ENCODE results near the gene DOK3. TPM values are rescaled to one million over a fixed set of nuclear protein-coding genes. Genes with fewer than 3 reads are reported as not detected.

DOK3 gene
- polyA plus RNA-seq, 3 donors from 2014 or later = 0.48 to 1.3 TPM; not detected in 1

DNA sequence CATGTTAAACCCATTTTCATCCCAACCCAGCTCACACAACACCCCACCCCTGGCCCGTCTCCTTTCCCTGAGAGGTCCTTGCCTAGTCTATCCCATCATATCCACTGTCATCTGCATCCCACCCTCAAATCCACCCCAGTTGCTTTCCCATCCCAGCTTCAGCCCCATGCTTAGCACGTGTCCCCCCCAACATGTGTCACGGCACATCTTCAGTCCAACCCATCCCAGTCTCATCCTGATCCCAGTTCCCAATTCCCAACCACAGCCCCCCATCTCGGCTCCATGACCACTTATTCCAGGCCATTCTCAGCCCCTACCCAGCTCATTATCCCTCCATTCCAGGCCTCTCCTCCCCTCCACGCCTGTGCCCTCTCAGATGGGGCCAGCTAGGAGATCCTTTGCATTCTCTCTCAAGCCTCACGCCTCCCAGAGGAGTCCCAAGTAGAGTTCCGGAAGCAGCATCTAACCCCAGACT lies 35.6 kb downstream of the DOK3 start:
- peak overlapping the region in 3 of 6 donors; percentile 62 to 71 (median 62) for H3K27ac Mint-ChIP-seq
- no peaks in the 10 kb centered on the region for H3K36me3 Mint-ChIP-seq
- DNase-seq = no peak
- peak overlapping the region; percentile 63 to 81 (median 76) for H3K4me3 Mint-ChIP-seq
- H3K9me3 Mint-ChIP-seq = no peaks in the 10 kb centered on the region
- peaks cover 19 to 38% of the 10 kb centered on the region in 2 donors for H3K4me1 Mint-ChIP-seq
- H3K27me3 Mint-ChIP-seq (ENCODE audit: low read depth in 3 of 3) = peaks cover 5 to 6% (median 6%) of the 10 kb centered on the region in 3 donors

DNA sequence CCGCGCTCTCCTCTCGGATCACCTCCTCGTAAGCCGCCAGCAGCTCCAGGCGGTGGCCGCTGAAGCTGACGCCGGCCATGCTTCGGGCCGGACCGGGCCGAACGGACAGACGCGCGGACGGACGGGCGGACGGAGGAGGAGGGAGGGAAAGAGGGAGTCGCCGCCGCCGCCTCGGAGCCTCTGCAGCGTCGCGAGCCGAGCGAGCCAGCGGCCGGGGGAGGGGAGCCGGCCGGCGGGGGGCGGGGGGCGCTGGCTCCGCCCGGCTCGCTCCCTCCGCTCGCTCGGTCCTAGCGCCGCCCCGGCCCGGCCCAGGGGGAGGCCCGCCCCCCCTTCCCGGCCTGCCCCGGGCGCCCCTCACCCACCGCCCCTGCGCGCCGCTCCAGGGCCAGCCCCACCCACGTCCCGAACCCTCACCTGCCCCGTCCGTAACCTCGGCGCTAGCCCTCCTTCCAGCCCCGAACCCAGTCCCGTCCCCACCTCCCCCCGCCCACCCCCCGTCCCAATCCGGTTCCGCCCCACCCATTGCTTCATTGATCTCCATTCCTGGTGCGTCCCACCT lies 36.1 kb downstream of the DOK3 start, which contains the start of gene DBN1:
DBN1 (minus strand) TSS at position 192 of the 559 bp plus-strand sequence; CDS start at position 79, 113 bp downstream.
- no peaks in the 10 kb centered on the region for H3K9me3 Mint-ChIP-seq
- H3K4me1 Mint-ChIP-seq = peaks cover 15 to 37% of the 10 kb centered on the region in 2 donors
- H3K27me3 Mint-ChIP-seq (ENCODE audit: low read depth in 3 of 3) = peaks cover 2 to 6% (median 5%) of the 10 kb centered on the region in 3 donors
- peak within 1 kb of the TSS in 3 of 6 donors; percentile 62 to 71 (median 62) for H3K27ac Mint-ChIP-seq
- H3K36me3 Mint-ChIP-seq = no peaks in the 10 kb centered on the region
- DNase-seq = no peak
- H3K4me3 Mint-ChIP-seq = peak within 1 kb of the TSS; percentile 68 to 81 (median 76)

DNA sequence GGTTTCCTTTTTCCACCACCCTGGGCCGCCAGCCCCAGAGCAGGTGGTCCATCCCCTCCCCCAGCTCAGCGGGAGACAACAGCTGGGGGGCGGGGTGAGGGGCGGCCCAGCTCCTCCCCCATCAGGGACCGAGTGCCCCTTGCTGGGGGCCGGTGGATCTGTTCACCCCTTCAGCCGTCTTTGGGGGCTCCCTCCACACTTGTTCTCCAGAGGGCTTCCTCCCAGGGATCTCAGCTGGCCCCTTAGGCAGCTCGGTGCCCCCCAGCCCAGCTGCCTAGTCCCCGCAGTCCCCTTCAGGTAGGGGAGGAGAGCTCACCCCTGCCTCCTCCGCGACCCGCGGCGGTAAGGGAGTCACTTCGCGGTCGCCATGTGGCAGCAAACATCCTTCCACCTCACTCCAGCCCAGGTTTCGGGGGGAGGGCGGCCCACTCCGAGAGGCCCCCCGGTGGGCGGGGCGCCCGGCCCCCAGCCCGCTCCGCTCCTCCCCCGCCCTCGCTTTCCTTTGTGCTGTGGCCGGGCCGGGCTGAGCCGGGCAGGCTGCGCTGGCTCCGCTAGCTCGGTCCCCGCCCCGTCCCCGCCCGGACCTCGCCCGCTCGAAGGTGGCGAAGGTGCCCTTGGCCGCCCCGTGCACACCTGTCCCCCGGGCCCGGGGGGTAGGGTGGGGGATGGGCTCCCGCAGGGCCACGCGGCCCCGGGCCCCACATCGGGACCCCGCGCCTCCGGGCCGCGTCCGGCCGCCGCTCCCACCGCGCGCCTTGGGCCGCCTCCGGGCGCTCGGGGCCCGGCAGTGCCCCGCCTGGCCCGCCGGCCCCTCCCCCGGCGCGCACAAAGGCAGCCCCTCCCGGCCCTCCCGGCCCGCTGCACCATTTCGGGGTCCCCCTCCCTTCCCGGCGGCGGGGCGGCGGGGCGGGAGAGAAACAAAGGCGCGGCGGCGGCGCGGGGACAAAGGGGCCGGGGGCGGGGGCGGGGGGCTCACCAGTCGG lies 36.9 kb downstream of the DOK3 start:
- peak; percentile 47 to 65 (median 49) for DNase-seq

DNA sequence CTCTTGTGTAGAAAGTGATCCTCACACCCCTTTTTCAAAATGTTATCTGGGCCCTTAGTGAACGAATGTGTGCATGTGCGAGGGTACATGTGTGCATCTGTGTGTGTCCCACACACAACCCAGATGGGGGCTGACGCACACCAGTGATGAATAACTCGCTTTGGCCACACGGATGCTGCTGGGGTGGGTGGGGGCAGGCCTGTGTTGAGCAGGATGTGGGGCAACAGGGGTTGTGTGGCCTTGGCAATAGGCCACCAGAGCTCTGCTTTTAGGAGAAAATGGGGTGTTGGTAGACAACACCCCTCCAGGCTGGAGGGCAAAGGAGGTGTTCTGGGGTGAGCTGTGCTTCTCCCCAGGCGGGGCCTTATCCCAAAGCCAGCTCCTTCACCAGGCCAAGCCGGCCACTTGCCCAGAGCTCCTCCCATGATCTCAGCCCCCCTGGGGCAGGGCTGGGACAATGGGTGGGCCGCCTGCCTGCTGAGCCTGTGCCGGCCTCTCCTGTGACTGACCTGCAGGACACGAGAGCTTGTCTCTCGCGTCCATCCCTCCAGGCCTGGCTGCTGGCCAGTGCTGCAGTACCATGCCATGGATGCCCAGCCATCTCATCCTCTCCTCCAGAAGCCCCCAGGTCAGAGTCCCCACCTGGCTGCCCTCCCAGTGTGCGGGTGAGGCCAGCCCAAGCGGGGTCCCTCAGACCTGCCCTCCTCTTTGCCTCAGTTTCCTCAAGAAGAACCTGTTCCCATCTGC lies 37.8 kb downstream of the DOK3 start:
- H3K27ac Mint-ChIP-seq = peak overlapping the region in 4 of 6 donors; percentile 45 to 84 (median 47)
- DNase-seq = peak in 1 of 3 donors; percentile 56
- H3K4me1 Mint-ChIP-seq = peaks cover 18 to 38% of the 10 kb centered on the region in 2 donors
- H3K27me3 Mint-ChIP-seq (ENCODE audit: low read depth in 3 of 3) = peaks cover 2 to 6% (median 5%) of the 10 kb centered on the region in 3 donors
- peak overlapping the region; percentile 12 to 57 (median 49) for H3K4me3 Mint-ChIP-seq
- H3K9me3 Mint-ChIP-seq = no peaks in the 10 kb centered on the region
- no peaks in the 10 kb centered on the region for H3K36me3 Mint-ChIP-seq

More for the DNA sequence above, 36.9 kb downstream of the DOK3 start:
- Mint-ChIP-seq H3K27ac (peak overlapping the region in 1 of 6 donors; percentile 53), H3K36me3 (no peaks in the 10 kb centered on the region), H3K4me1 (peaks cover 18 to 38% of the 10 kb centered on the region in 2 donors), H3K4me3 (peak overlapping the region; percentile 63 to 75 (median 70)), H3K9me3 (no peaks in the 10 kb centered on the region), H3K27me3 (ENCODE audit: low read depth in 3 of 3) (peaks cover 2 to 6% (median 5%) of the 10 kb centered on the region in 3 donors)

DNA sequence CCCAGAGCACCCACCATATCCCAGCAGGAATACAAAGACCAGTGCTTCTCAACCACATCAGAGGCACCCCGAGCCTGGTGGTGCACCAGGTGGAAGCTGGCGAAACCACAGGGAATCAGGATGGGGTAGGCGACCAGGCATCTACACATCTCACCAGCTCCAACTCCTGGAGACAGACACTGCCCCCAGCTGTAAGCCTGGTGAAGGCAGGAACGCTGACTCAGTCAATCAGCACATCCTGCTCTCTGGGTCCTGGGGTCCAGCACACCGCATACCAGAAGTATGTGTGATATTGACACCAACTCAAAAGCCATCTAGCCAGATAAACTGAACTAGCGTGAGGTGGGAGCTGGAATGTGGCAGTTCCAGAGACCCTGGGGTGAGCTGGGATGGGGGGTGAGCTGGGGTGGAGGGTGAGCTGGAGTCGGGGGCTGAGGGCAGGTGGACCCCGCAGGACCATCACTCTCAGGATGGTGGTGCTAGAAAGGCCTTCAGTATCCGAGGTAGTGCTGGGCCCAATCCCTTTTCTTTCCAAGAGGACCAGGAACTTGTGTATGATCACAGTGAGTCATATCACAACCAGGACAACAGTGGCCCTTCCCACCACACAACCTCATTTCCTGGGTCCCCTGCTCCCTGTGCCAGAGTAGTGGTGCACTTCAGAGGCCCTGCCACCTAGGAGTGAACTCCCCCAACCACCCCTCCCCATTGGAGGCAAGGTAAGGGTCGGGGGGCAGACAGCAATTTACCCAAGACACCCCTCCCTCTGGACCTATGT lies 38.7 kb downstream of the DOK3 start:
- Mint-ChIP-seq H3K4me1 (peaks cover 18 to 36% of the 10 kb centered on the region in 2 donors), H3K4me3 (peak overlapping the region in 3 of 5 donors; percentile 49 to 53 (median 50)), H3K36me3 (no peaks in the 10 kb centered on the region), H3K27ac (peak overlapping the region in 4 of 6 donors; percentile 28 to 84 (median 46)), H3K9me3 (no peaks in the 10 kb centered on the region), H3K27me3 (ENCODE audit: low read depth in 3 of 3) (peaks cover 2 to 6% (median 5%) of the 10 kb centered on the region in 3 donors)
- no peak for DNase-seq

DNA sequence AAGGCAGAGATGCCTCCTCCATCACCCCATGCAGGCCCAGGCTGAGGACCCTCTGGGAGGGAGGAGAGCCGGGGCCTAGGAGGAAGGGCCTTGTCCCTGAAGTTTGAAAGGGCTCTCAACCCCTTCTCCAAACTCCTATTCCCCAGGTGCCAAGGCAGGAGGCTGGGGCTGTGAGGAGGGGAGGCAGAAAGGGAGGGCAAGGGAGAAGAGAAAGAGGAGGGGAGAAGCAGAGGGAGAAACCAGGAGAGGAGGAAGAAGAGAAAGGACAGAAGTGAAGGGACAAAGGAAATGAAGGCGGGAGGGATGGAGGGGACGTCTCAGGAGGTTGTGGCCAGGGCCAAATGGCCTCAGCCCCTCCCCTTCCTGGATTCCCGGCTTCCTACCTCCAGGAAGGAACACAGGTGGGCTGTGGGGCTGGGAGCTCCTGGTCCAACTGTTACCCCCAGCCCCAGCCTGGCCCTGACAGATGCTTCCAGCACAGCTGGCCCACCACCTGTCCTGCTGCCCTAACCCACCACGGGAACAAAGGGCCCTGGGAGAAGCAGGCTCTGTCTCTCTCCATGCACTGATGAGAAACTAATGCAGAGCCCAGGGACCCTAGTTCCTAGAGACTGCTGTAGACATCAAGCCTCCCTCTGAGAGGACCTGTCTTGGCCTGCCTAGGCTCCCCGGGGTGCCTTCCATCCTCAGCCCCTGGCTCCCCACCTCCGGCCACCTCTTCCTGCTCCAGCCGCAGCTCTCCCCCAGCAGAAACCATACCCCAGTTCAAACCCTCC lies 39.7 kb downstream of the DOK3 start:
- Mint-ChIP-seq H3K27ac (no peak overlapping the region), H3K4me3 (peak overlapping the region in 2 of 5 donors; percentile 12 to 35), H3K9me3 (no peaks in the 10 kb centered on the region), H3K27me3 (ENCODE audit: low read depth in 3 of 3) (peaks cover 2 to 5% (median 5%) of the 10 kb centered on the region in 3 donors), H3K36me3 (no peaks in the 10 kb centered on the region), H3K4me1 (peaks cover 18 to 36% of the 10 kb centered on the region in 2 donors)
- no peak for DNase-seq

DNA sequence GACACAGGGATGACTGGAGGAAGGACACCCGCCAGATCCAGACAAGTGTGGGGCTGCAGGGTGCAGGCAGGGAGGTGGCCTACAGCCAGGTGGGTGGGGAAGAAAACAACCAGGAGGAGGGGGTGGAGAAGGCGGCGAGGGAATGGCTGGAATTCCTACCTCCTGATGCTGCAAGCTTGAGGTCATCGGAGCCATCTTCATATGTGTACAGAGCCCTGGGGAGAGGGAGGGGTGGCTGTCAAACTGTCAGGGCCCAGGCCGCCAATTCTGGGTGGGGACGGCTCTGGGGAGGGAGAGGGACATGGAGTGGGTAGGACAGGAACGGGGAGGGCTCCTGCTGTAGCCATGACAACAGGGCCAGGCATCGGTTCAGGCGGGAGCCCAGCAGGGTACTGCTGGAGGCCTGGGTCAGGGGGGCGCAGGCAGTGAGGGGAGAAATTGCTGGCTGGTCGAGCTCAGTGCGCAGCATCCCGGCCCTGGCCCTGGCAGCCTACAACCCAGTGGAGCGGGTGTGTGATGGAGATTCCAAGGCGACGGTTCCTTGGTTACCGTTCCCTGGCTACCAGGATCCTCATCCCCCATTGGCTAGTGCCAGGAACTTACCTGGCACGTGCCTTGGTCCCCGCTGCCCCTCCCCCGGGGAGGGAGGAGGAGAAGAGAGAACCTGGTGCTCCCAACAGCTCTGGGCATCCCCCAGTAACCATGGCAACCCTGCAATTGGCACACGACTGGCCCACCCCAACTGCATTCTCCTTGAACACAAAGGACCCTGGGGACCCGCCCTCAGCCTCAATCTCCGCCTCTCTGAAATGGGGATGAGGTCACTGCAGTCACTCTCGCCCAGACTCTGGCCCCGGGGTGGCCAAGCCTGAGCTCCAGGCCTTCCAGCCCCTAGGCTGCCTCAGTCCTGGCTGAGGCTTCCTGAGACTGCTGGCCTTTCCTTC lies 40.7 kb downstream of the DOK3 start:
- peak overlapping the region in 4 of 6 donors; percentile 43 to 74 (median 64) for H3K27ac Mint-ChIP-seq
- H3K4me1 Mint-ChIP-seq = peaks cover 13 to 29% of the 10 kb centered on the region in 2 donors
- H3K9me3 Mint-ChIP-seq = no peaks in the 10 kb centered on the region
- H3K27me3 Mint-ChIP-seq (ENCODE audit: low read depth in 3 of 3) = peaks cover 2 to 4% (median 2%) of the 10 kb centered on the region in 3 donors
- no peak overlapping the region for H3K4me3 Mint-ChIP-seq
- no peaks in the 10 kb centered on the region for H3K36me3 Mint-ChIP-seq
- DNase-seq = no peak

DNA sequence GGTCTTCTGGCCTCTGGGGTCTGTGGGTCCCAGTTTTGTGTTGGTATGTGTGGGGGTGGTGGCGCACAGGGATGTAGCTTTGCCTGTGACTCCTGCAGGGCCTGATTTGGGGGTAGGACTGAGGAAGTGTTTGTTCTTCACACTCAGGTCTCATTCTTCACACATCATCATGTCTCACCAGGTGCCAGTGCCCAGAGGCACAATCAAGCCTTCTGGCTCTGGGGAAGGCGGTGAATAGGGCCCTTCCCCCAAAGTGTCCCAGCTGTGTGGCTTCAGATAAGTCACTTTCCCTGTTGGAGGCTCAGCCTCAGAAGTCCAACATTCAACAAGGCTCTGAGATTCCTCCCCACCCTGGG lies 41.3 kb downstream of the DOK3 start:
- peak overlapping the region in 1 of 5 donors; percentile 18 for H3K4me3 Mint-ChIP-seq
- H3K27me3 Mint-ChIP-seq (ENCODE audit: low read depth in 3 of 3) = peaks cover 2 to 4% (median 2%) of the 10 kb centered on the region in 3 donors
- DNase-seq = no peak
- peak overlapping the region in 3 of 6 donors; percentile 43 to 74 (median 73) for H3K27ac Mint-ChIP-seq
- H3K9me3 Mint-ChIP-seq = no peaks in the 10 kb centered on the region
- H3K4me1 Mint-ChIP-seq = peaks cover 11 to 29% of the 10 kb centered on the region in 2 donors
- H3K36me3 Mint-ChIP-seq = no peaks in the 10 kb centered on the region

DNA sequence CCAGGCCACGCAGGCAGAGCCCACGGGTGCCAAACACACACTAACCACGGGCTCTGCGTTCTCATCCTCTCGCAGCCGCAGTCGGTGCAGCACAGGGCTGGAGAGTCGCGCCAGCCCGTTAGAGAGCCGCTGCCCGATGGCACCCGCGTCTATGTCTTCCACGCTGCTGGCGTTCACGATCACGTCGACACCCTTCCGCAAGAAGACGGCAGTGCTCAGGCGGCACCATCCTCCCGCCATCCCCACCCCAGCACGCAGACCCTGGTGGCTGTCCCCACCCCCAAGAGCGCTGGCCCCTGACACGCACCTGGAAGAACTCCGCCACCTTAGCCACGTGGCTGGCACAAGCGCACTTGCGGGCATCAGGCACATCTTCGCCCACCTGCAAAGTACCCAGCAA lies 42.2 kb downstream of the DOK3 start:
- DNase-seq = no peak
- Mint-ChIP-seq H3K36me3 (no peaks in the 10 kb centered on the region), H3K27me3 (ENCODE audit: low read depth in 3 of 3) (peaks cover 2 to 4% (median 2%) of the 10 kb centered on the region in 3 donors), H3K4me1 (peaks cover 11 to 27% of the 10 kb centered on the region in 2 donors), H3K9me3 (no peaks in the 10 kb centered on the region), H3K4me3 (no peak overlapping the region), H3K27ac (no peak overlapping the region)

DNA sequence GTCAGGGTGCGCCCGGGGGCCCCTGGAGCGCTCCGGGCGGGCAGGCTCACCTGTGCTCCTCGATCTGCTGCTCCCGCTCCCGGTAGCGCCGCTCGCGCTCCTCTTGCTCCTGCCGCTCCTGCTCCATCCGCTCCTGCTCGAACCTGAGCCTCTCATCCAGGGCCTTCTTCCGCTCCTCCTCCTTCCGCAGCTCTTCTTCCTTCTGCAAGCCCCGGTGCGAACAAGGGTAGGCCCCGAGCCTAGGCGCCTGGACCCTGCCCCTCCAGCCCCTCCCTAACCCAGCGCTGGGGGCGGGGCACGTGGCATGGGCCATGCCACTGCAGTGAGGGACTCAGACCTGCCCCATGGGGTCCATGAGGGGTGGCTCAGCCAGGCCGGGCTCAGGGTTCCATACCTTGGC lies 42.8 kb downstream of the DOK3 start:
- no peaks in the 10 kb centered on the region for H3K9me3 Mint-ChIP-seq
- no peak overlapping the region for H3K27ac Mint-ChIP-seq
- H3K27me3 Mint-ChIP-seq (ENCODE audit: low read depth in 3 of 3) = peaks cover 2 to 4% (median 2%) of the 10 kb centered on the region in 3 donors
- H3K36me3 Mint-ChIP-seq = no peaks in the 10 kb centered on the region
- H3K4me3 Mint-ChIP-seq = no peak overlapping the region
- peaks cover 11 to 24% of the 10 kb centered on the region in 2 donors for H3K4me1 Mint-ChIP-seq
- DNase-seq = no peak

DNA sequence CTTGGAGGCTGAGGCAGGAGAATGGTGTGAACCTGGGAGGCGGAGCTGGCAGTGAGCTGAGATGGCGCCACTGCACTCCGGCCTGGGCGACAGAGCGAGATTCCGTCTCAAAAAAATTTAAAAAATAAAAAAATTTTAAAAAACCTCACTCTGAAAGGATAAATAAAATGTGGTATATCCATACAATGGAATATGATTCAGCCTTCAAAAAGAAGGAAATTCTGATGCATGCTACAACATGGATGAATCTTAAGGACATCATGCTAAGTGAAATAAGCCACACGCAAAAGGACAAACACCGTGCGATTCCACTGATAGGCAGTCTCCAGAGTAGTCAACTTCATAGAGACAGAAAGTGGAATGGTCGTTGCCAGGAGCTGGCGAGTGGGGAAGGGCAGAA lies 44.6 kb downstream of the DOK3 start:
- peaks cover 5 to 11% of the 10 kb centered on the region in 2 donors for H3K4me1 Mint-ChIP-seq
- H3K36me3 Mint-ChIP-seq = no peaks in the 10 kb centered on the region
- no peak overlapping the region for H3K27ac Mint-ChIP-seq
- H3K9me3 Mint-ChIP-seq = no peaks in the 10 kb centered on the region
- no peak for DNase-seq
- no peak overlapping the region for H3K4me3 Mint-ChIP-seq
- peaks cover 0 to 2% (median 0%) of the 10 kb centered on the region in 3 donors for H3K27me3 Mint-ChIP-seq (ENCODE audit: low read depth in 3 of 3)

All from immature natural killer cell (primary cell).